ENCODE data around the gene S100A5. TPM values are rescaled to one million over a fixed set of nuclear protein-coding genes. Genes with fewer than 3 reads are reported as not detected.

S100A5 gene
- total RNA-seq, 1 experiment from 2014 or later: not detected

GRCh38 chr1:153534925-153535241 is 5.9 kb downstream of the S100A5 start:
- H4K91ac ChIP-seq (ENCODE audit: insufficient read length, low read depth, low read length): no peak overlapping the region
- no peaks in the 10 kb centered on the region for H3K23me2 ChIP-seq (ENCODE audit: insufficient read length, low read depth, low read length, poor library complexity, severe bottlenecking)
- no peak overlapping the region for H3K27ac ChIP-seq (ENCODE audit: insufficient read length, low read depth, low read length)
- H2AFZ ChIP-seq (ENCODE audit: low read length): no peak overlapping the region
- H3K79me1 ChIP-seq (ENCODE audit: insufficient read depth, low read depth, low read length, poor library complexity, severe bottlenecking): no peaks in the 10 kb centered on the region
- TF ChIP-seq CTCF (conservative IDR thresholded peaks at IDR 0.05): no peak
- H3K4me1 ChIP-seq (ENCODE audit: insufficient read depth, low read length): peaks cover 7% of the 10 kb centered on the region; the same call in 1 of the 2 replicates
- no peak overlapping the region for H3K4ac ChIP-seq (ENCODE audit: low read depth, low read length)
- no peak overlapping the region for H3K9ac ChIP-seq (ENCODE audit: extremely low read depth, insufficient read length, low read length)
- H4K5ac ChIP-seq (ENCODE audit: insufficient read length, low read depth, low read length): no peak overlapping the region
- no peak overlapping the region for H2BK15ac ChIP-seq (ENCODE audit: low read depth, low read length)
- H2BK12ac ChIP-seq (ENCODE audit: insufficient read length, low read depth, low read length): no peak overlapping the region
- H2BK20ac ChIP-seq (ENCODE audit: low read depth, low read length, poor library complexity, severe bottlenecking): no peak overlapping the region
- H3K56ac ChIP-seq (ENCODE audit: insufficient read length, low read depth, low read length): no peak overlapping the region
- Mint-ChIP-seq H3K27me3 (ENCODE audit: low read depth) (no peaks in the 10 kb centered on the region; the same call in 1 of the 2 replicates), H3K4me3 (no peak overlapping the region), H3K36me3 (ENCODE audit: insufficient read depth in 1 of 3, low read depth in 3 of 3) (no peaks in the 10 kb centered on the region), H3K9me3 (no peaks in the 10 kb centered on the region), H3K4me1 (peaks cover 34 to 42% of the 10 kb centered on the region in 2 experiments), H3K27ac (no peak overlapping the region; a peak in 1 of 7 replicates)
- DNase-seq: no peak
- H4K20me1 ChIP-seq (ENCODE audit: control insufficient read depth, insufficient read depth, insufficient read length): no peaks in the 10 kb centered on the region
- no peak overlapping the region for H4K8ac ChIP-seq (replicated peaks; ENCODE audit: insufficient read length, low read depth, low read length)
- H3K79me2 ChIP-seq (ENCODE audit: insufficient read depth, low read length): no peaks in the 10 kb centered on the region
- no peak overlapping the region for H3T11ph ChIP-seq (ENCODE audit: low read length)
- H2AK5ac ChIP-seq (ENCODE audit: insufficient read length, low read length): no peak overlapping the region
- H3K4me2 ChIP-seq (ENCODE audit: insufficient read depth, insufficient read length, low read length): no peak overlapping the region
- no peak overlapping the region for H3K18ac ChIP-seq (ENCODE audit: insufficient read length, low read depth, low read length)
- no peak overlapping the region for H2BK5ac ChIP-seq (ENCODE audit: insufficient read length, low read length)
- H2BK120ac ChIP-seq (ENCODE audit: low read depth, low read length, poor library complexity, severe bottlenecking): no peak overlapping the region
- no CpG with 5 or more reads among the region's 3 CpGs for WGBS (ENCODE audit: extremely low coverage, insufficient read length, low lambda C conversion rate)
- H3K14ac ChIP-seq (ENCODE audit: insufficient read depth, low read length): no peak overlapping the region
- no peak overlapping the region for H3K23ac ChIP-seq (ENCODE audit: insufficient read length, low read depth, low read length)
- H3K27me3 ChIP-seq (ENCODE audit: insufficient read depth, low read length): no peaks in the 10 kb centered on the region; the same call in 1 of the 2 replicates
- no peaks in the 10 kb centered on the region for H3K9me3 ChIP-seq (ENCODE audit: control insufficient read depth, low read depth, low read length)
